ENCODE measurements around the gene ZBTB17. TPM values are rescaled to one million over a fixed set of nuclear protein-coding genes. Genes with fewer than 3 reads are reported as not detected.

Gene ZBTB17
- total and polyA plus RNA-seq, 9 of the 15 experiments (the other 6 are each of a cell fraction or from before 2014, with no cell fraction given): 1.1 to 53.4 (median 29.6) TPM

DNA sequence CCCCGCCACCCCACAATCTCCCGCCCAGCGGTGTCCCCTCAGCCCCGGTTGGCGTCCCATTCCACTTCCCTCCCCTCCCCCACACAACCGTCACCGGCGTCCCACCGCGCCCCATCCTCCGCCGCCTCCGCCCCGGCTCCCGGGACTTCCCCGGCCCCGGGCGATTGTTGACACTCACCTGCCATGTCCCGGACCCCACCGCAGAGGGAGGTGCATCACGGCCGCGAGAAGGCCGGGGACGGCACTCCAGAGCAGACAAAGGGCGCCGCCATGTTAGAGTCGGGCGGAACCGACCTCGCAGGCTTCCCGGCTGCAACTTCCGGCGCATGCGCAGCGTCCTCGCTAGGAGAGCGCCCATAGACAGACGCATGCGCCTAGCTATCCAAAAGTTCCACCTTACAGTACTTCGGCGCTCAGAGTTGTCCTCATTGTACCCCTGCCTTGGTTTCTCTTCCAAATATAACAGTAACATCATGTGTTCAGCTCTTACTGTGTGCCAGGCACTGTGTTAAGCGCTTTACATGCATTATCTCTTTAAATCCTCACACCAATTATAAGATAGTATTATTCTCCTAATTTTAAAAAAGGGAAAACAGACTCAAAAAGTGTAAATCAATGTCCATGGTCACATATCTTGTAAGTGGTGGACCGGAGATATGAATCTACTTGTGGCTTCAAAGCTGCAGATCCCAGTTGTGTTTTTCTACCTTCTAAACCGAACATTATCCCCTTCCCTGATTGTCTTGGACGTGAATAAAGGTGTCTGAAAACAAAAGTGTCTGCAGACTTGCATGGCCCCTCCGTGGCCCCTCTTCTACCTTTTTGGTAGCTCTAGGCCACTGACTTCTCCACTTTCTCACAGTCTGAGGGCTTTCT, at the start of gene ZBTB17 (continued):
- TF ChIP-seq, protein P1, sequence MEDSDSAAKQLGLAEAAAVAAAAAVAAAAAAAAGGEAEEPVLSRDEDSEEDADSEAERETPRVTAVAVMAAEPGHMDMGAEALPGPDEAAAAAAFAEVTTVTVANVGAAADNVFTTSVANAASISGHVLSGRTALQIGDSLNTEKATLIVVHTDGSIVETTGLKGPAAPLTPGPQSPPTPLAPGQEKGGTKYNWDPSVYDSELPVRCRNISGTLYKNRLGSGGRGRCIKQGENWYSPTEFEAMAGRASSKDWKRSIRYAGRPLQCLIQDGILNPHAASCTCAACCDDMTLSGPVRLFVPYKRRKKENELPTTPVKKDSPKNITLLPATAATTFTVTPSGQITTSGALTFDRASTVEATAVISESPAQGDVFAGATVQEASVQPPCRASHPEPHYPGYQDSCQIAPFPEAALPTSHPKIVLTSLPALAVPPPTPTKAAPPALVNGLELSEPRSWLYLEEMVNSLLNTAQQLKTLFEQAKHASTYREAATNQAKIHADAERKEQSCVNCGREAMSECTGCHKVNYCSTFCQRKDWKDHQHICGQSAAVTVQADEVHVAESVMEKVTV (CRISPR knock-in tag; IDR thresholded peaks at IDR 0.05): 0 out of 2 replicates have a peak, but pooled peaks have one; percentile 3
- TF ChIP-seq TFAP4 (CRISPR knock-in tag; IDR thresholded peaks at IDR 0.05; ENCODE audit: borderline replicate concordance): peak; percentile 91
- TF ChIP-seq ZBTB8A (IDR thresholded peaks at IDR 0.05; ENCODE audit: partially characterized antibody): no peak
- TF ChIP-seq RBM22 (IDR thresholded peaks at IDR 0.05; ENCODE audit: low read depth, low read length, poor library complexity, severe bottlenecking): no peak
- peak; percentile 86 for TF ChIP-seq EP400 (IDR thresholded peaks at IDR 0.05)
- TF ChIP-seq TAL1 (IDR thresholded peaks at IDR 0.05): no peak
- TF ChIP-seq HDAC2 (IDR thresholded peaks at IDR 0.05): peak; percentile 61; the same call in 1 of the 2 replicates
- TF ChIP-seq TCF7L2 (IDR thresholded peaks at IDR 0.05; ENCODE audit: low read depth, low read length): peak; percentile 45; the same call in 1 of the 2 replicates
- TF ChIP-seq ZNF695 (CRISPR knock-in tag; IDR thresholded peaks at IDR 0.05): no peak
- TF ChIP-seq CREB3L1 (IDR thresholded peaks at IDR 0.05; ENCODE audit: borderline replicate concordance, low read depth): no peak
- TF ChIP-seq LARP7 (IDR thresholded peaks at IDR 0.05): no peak
- TF ChIP-seq EGR1 (conservative IDR thresholded peaks at IDR 0.05): peak; percentile 78
- TF ChIP-seq TARDBP (IDR thresholded peaks at IDR 0.05): no peak
- peak; percentile 95 for TF ChIP-seq HCFC1 (IDR thresholded peaks at IDR 0.05; ENCODE audit: low read depth, low read length)

Data from K562 (cell line).